Type B pancreatic cell (in vitro differentiated cells): ENCODE results near the gene SCEL. TPM values are rescaled to one million over a fixed set of nuclear protein-coding genes. Genes with fewer than 3 reads are reported as not detected.

Source experiments
- DNase-seq: peaks from one replicate; pipeline ENCODE4 v3.0.0; 2021; ENCODE audit warnings: mixed read lengths; ENCODE audit not compliant: unreplicated experiment; ENCODE audit errors: extremely low spot score
- H3K27ac Mint-ChIP-seq: 2 replicates; pipeline ENCODE4 v1.8.0; 2021; ENCODE audit warnings: mild to moderate bottlenecking, mixed read lengths
- H3K27me3 Mint-ChIP-seq: 2 replicates; pipeline ENCODE4 v1.8.0; 2021; ENCODE audit warnings: mixed read lengths
- H3K36me3 Mint-ChIP-seq: 2 replicates; pipeline ENCODE4 v1.8.0; 2021; ENCODE audit warnings: mixed read lengths
- H3K4me1 Mint-ChIP-seq: one replicate; pipeline ENCODE4 v1.8.0; 2021; ENCODE audit warnings: mixed read lengths; ENCODE audit not compliant: unreplicated experiment
- H3K4me3 Mint-ChIP-seq: 2 replicates; pipeline ENCODE4 v1.8.0; 2021; ENCODE audit warnings: mild to moderate bottlenecking, mixed read lengths
- H3K9me3 Mint-ChIP-seq: 2 replicates; pipeline ENCODE4 v1.8.0; 2021; ENCODE audit warnings: mixed read lengths
- CTCF ChIP-seq: fragments of 200-600 bp; sonication (generic); conservative IDR thresholded peaks from 2 replicates; pipeline ENCODE4 v1.5.0; 2021; ENCODE audit warnings: antibody characterized with exemption, mild to moderate bottlenecking
- total RNA-seq: library from RNA; stranded (reverse); gene quantifications from 2 replicates; pipeline ENCODE4 v1.2.1, GENCODE V29; 2021; ENCODE audit warnings: low replicate concordance

The SCEL gene
- total RNA-seq, 1 donor from 2014 or later, result 102 TPM

GRCh38 chr13:77497835-77498234, 37.7 kb upstream of the SCEL start:
- Mint-ChIP-seq H3K27ac (no peak overlapping the region), H3K9me3 (no peaks in the 10 kb centered on the region), H3K4me3 (no peak overlapping the region), H3K27me3 (no peaks in the 10 kb centered on the region), H3K4me1 (peaks cover under 1% of the 10 kb centered on the region), H3K36me3 (no peaks in the 10 kb centered on the region)
- no peak for DNase-seq
- TF ChIP-seq CTCF, result no peak

- no peak overlapping the region for H3K27ac Mint-ChIP-seq
- no peaks in the 10 kb centered on the region for H3K27me3 Mint-ChIP-seq
- DNase-seq, result no peak
Observed at GRCh38 chr13:77502104-77502720, 33.3 kb upstream of the SCEL start.

GRCh38 chr13:77503398-77503797, 32.1 kb upstream of the SCEL start:
- Mint-ChIP-seq H3K4me1 (no peaks in the 10 kb centered on the region), H3K27ac (no peak overlapping the region), H3K27me3 (no peaks in the 10 kb centered on the region), H3K36me3 (no peaks in the 10 kb centered on the region), H3K9me3 (no peaks in the 10 kb centered on the region), H3K4me3 (no peak overlapping the region)
- DNase-seq, result no peak
- no peak for TF ChIP-seq CTCF

More at GRCh38 chr13:77502104-77502720, 33.3 kb upstream of the SCEL start:
- no peak for TF ChIP-seq CTCF
- no peaks in the 10 kb centered on the region for H3K9me3 Mint-ChIP-seq
- no peaks in the 10 kb centered on the region for H3K4me1 Mint-ChIP-seq
- no peak overlapping the region for H3K4me3 Mint-ChIP-seq
- H3K36me3 Mint-ChIP-seq, result no peaks in the 10 kb centered on the region

- TF ChIP-seq CTCF, result peak; percentile 60
- H3K4me1 Mint-ChIP-seq, result peaks cover 3% of the 10 kb centered on the region
- H3K36me3 Mint-ChIP-seq, result no peaks in the 10 kb centered on the region
- H3K27me3 Mint-ChIP-seq, result no peaks in the 10 kb centered on the region
- H3K9me3 Mint-ChIP-seq, result no peaks in the 10 kb centered on the region
- DNase-seq, result no peak
- no peak overlapping the region for H3K4me3 Mint-ChIP-seq
- no peak overlapping the region for H3K27ac Mint-ChIP-seq
Observed at GRCh38 chr13:77506874-77507273, 28.6 kb upstream of the SCEL start.

GRCh38 chr13:77507931-77508776, 27.4 kb upstream of the SCEL start:
- no peak for DNase-seq
- no peaks in the 10 kb centered on the region for H3K36me3 Mint-ChIP-seq
- H3K9me3 Mint-ChIP-seq, result no peaks in the 10 kb centered on the region
- H3K27ac Mint-ChIP-seq, result peak overlapping the region; percentile 71
- H3K4me3 Mint-ChIP-seq, result peak overlapping the region; percentile 64
- H3K27me3 Mint-ChIP-seq, result no peaks in the 10 kb centered on the region
- no peak for TF ChIP-seq CTCF
- H3K4me1 Mint-ChIP-seq, result peaks cover 3% of the 10 kb centered on the region
